ENCODE measurements around the gene CTSV. TPM values are rescaled to one million over a fixed set of nuclear protein-coding genes. Genes with fewer than 3 reads are reported as not detected.
"Not testable (repeated sequence)": the region's sequence is repeated elsewhere in the genome, so short reads cannot be mapped to it uniquely, and the experiment has no call there.

The CTSV gene
- total and polyA plus RNA-seq, 2 donors from 2014 or later: 0.69 to 11.2 TPM

- Histone ChIP-seq H3K9me3 (ENCODE audit: control insufficient read depth in 2 of 3, insufficient read depth in 1 of 3, low read length in 3 of 3) (no peaks in the 10 kb centered on the region), H3K27ac (ENCODE audit: low read depth in 2 of 2, low read length in 2 of 2) (no peak overlapping the region), H3K27me3 (ENCODE audit: control insufficient read depth, insufficient read depth, low read length) (peaks cover 2% of the 10 kb centered on the region), H3K36me3 (ENCODE audit: control insufficient read depth in 2 of 3, insufficient read depth in 3 of 3, low read length in 3 of 3) (no peaks in the 10 kb centered on the region), H3K4me1 (ENCODE audit: control insufficient read depth in 2 of 3, insufficient read depth in 2 of 3, low read depth in 1 of 3, low read length in 3 of 3) (no peaks in the 10 kb centered on the region), H3K9ac (ENCODE audit: low read length in 3 of 3) (no peak overlapping the region), H3K4me3 (ENCODE audit: low read length in 3 of 3) (no peak overlapping the region)
- FAIRE-seq (no peak), DNase-seq (peak in 2 of 5 donors; percentile 28 to 67)
- intact Hi-C loops (cut with DNase I): no loop called here
- TF ChIP-seq CTCF (IDR thresholded peaks at IDR 0.05; ENCODE audit: borderline replicate concordance, extremely low read depth, insufficient read depth): no peak
Observed at GRCh38 chr9:97075289-97075985, 36.5 kb upstream of the CTSV start.

GRCh38 chr9:97073506-97073905, 34.6 kb upstream of the CTSV start:
- H3K9me3 ChIP-seq (ENCODE audit: control insufficient read depth in 2 of 3, insufficient read depth in 1 of 3, low read length in 3 of 3): no peaks in the 10 kb centered on the region
- intact Hi-C loops (cut with DNase I): no loop called here
- DNase-seq: no peak

GRCh38 chr9:97072285-97072776, 33.4 kb upstream of the CTSV start:
- no peaks in the 10 kb centered on the region for H3K9me3 ChIP-seq (ENCODE audit: control insufficient read depth in 2 of 3, insufficient read depth in 1 of 3, low read length in 3 of 3)
- TF ChIP-seq CTCF (IDR thresholded peaks at IDR 0.05; ENCODE audit: borderline replicate concordance, extremely low read depth, insufficient read depth): no peak
- H3K4me1 ChIP-seq (ENCODE audit: control insufficient read depth in 2 of 3, insufficient read depth in 2 of 3, low read depth in 1 of 3, low read length in 3 of 3): no peaks in the 10 kb centered on the region
- FAIRE-seq: no peak
- no peak overlapping the region for H3K4me3 ChIP-seq (ENCODE audit: low read length in 3 of 3)
- H3K9ac ChIP-seq (ENCODE audit: low read length in 3 of 3): no peak overlapping the region
- no peak overlapping the region for H3K27ac ChIP-seq (ENCODE audit: low read depth in 2 of 2, low read length in 2 of 2)
- H3K36me3 ChIP-seq (ENCODE audit: control insufficient read depth in 2 of 3, insufficient read depth in 3 of 3, low read length in 3 of 3): no peaks in the 10 kb centered on the region
- H3K27me3 ChIP-seq (ENCODE audit: control insufficient read depth, insufficient read depth, low read length): no peaks in the 10 kb centered on the region
- no peak for DNase-seq
- intact Hi-C loops (cut with DNase I): no loop called here

More at GRCh38 chr9:97073506-97073905, 34.6 kb upstream of the CTSV start:
- no peak overlapping the region for H3K27ac ChIP-seq (ENCODE audit: low read depth in 2 of 2, low read length in 2 of 2)
- no peaks in the 10 kb centered on the region for H3K4me1 ChIP-seq (ENCODE audit: control insufficient read depth in 2 of 3, insufficient read depth in 2 of 3, low read depth in 1 of 3, low read length in 3 of 3)
- H3K36me3 ChIP-seq (ENCODE audit: control insufficient read depth in 2 of 3, insufficient read depth in 3 of 3, low read length in 3 of 3): no peaks in the 10 kb centered on the region
- no peak for TF ChIP-seq CTCF (IDR thresholded peaks at IDR 0.05; ENCODE audit: borderline replicate concordance, extremely low read depth, insufficient read depth)
- H3K4me3 ChIP-seq (ENCODE audit: low read length in 3 of 3): no peak overlapping the region
- no peak overlapping the region for H3K9ac ChIP-seq (ENCODE audit: low read length in 3 of 3)
- no peak for FAIRE-seq
- peaks cover 2% of the 10 kb centered on the region for H3K27me3 ChIP-seq (ENCODE audit: control insufficient read depth, insufficient read depth, low read length)

GRCh38 chr9:97070325-97070724, 31.4 kb upstream of the CTSV start:
- DNase-seq; H3K36me3 ChIP-seq (ENCODE audit: control insufficient read depth in 2 of 3, insufficient read depth in 3 of 3, low read length in 3 of 3); H3K4me1 ChIP-seq (ENCODE audit: control insufficient read depth in 2 of 3, insufficient read depth in 2 of 3, low read depth in 1 of 3, low read length in 3 of 3); H3K9ac ChIP-seq (ENCODE audit: low read length in 3 of 3); H3K27ac ChIP-seq (ENCODE audit: low read depth in 2 of 2, low read length in 2 of 2); intact Hi-C loops (cut with DNase I); H3K27me3 ChIP-seq (ENCODE audit: control insufficient read depth, insufficient read depth, low read length); H3K4me3 ChIP-seq (ENCODE audit: low read length in 3 of 3); FAIRE-seq; H3K9me3 ChIP-seq (ENCODE audit: control insufficient read depth in 2 of 3, insufficient read depth in 1 of 3, low read length in 3 of 3): not testable (repeated sequence)
